AG09309 (cell line): ENCODE measurements around the gene ROR2.
A peak's percentile ranks its signal among the peaks of the same experiment; 100 is the strongest.

ENCODE experiments used
- DNase-seq: peaks from one replicate; pipeline ENCODE4 v3.0.0-alpha.2; 2010; ENCODE audit warnings: low read depth
- H3K4me3 ChIP-seq: 2 replicates; pipeline ENCODE4 v1.5.1; 2011; ENCODE audit warnings: mild to moderate bottlenecking, low read depth, low read length, moderate library complexity; ENCODE audit not compliant: control insufficient read depth
- CTCF ChIP-seq: IDR thresholded peaks from 2 replicates; pipeline ENCODE4 v1.5.1; 2011; ENCODE audit warnings: mild to moderate bottlenecking, low read depth, low read length, inconsistent platforms; ENCODE audit not compliant: insufficient read depth, control insufficient read depth; ENCODE audit errors: missing control alignments

Gene ROR2

GRCh38 chr9:91949946-91950664 is at the start of gene ROR2:
Gene ROR2, minus strand, starts transcription at chr9:91950228.
- DNase-seq: no peak
- peak; percentile 37 for TF ChIP-seq CTCF
- peak within 1 kb of the TSS; percentile 38 for H3K4me3 ChIP-seq

GRCh38 chr9:91995000-91995655 is 45.1 kb upstream of the ROR2 start:
- TF ChIP-seq CTCF: no peak
- DNase-seq: no peak

GRCh38 chr9:91994422-91994821 is 44.4 kb upstream of the ROR2 start:
- no peak for TF ChIP-seq CTCF
- no peak for DNase-seq
- H3K4me3 ChIP-seq: no peak overlapping the region

More at GRCh38 chr9:91995000-91995655, 45.1 kb upstream of the ROR2 start:
- no peak overlapping the region for H3K4me3 ChIP-seq

- TF ChIP-seq CTCF: no peak
- DNase-seq: peak; percentile 93
- peak overlapping the region; percentile 12 for H3K4me3 ChIP-seq
Measured at GRCh38 chr9:91992461-91993041, 42.5 kb upstream of the ROR2 start.

GRCh38 chr9:91991721-91992341 is 41.8 kb upstream of the ROR2 start:
- no peak for TF ChIP-seq CTCF
- DNase-seq: no peak

GRCh38 chr9:91986248-91986647 is 36.2 kb upstream of the ROR2 start:
- DNase-seq: no peak
- TF ChIP-seq CTCF: no peak
- H3K4me3 ChIP-seq: no peak overlapping the region

More at GRCh38 chr9:91991721-91992341, 41.8 kb upstream of the ROR2 start:
- peak overlapping the region; percentile 12 for H3K4me3 ChIP-seq
